Stimulated activated CD8-positive, alpha-beta memory T cell treated with anti-CD3 and anti-CD28 coated beads, Interleukin-15, amount 100 ng/mL, for 1 hour (primary cell): ENCODE measurements around the gene PRR15.
"Not testable (repeated sequence)": the region's sequence is repeated elsewhere in the genome, so short reads cannot be mapped to it uniquely, and the experiment has no call there.

Experiments
- DNase-seq: peaks from one replicate; pipeline ENCODE4 v3.0.0-alpha.2; 2020; ENCODE audit warnings: low read depth

Gene PRR15, protein sequence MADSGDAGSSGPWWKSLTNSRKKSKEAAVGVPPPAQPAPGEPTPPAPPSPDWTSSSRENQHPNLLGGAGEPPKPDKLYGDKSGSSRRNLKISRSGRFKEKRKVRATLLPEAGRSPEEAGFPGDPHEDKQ

GRCh38 chr7:29563590-29564495 lies at the start of gene PRR15:
TSS of gene PRR15 (plus strand) at chr7:29563835. CDS start at chr7:29566330, 2,495 bp downstream.
- no peak for DNase-seq

DNA sequence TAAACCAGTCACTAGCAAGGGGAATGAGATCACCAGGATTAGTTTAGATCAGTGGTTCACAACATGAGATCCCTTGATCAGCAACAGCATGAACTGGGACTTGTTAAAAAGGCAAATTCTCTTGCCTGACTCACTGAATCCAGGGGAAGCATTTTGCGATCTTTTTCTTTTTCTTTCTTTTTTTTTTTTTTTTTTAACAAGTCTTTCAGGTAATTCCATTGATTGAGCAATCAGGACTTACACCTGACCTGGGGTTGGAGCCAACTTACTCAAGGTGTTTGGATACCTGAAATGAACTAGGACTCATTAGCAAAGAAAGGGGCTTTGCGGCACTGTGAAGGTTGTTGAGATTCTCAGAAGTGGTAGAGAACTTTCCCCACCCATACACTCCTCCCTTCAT lies 47.1 kb upstream of the PRR15 start:
- no peak for DNase-seq

- DNase-seq = no peak
These were observed 45.0 kb upstream of the PRR15 start for GRCh38 chr7:29518616-29519015.

DNA sequence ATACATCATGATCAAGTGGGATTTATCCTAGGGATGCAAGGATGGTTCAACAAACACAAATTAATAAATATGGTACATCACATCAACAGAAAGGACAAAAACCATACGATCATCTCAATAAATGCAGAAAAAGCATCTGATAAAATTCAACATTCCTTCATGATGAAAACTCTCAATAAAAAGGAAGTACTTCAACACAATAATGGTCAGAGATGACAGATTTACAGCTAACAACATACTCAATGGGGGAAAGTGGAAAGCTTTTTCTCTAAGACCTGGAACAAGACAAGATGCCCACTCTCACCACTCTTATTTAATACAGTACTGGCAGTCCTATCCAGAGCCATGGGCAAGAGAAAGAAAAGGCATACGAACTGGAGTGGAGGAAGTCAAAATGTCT lies 39.9 kb upstream of the PRR15 start:
- no peak for DNase-seq

DNA sequence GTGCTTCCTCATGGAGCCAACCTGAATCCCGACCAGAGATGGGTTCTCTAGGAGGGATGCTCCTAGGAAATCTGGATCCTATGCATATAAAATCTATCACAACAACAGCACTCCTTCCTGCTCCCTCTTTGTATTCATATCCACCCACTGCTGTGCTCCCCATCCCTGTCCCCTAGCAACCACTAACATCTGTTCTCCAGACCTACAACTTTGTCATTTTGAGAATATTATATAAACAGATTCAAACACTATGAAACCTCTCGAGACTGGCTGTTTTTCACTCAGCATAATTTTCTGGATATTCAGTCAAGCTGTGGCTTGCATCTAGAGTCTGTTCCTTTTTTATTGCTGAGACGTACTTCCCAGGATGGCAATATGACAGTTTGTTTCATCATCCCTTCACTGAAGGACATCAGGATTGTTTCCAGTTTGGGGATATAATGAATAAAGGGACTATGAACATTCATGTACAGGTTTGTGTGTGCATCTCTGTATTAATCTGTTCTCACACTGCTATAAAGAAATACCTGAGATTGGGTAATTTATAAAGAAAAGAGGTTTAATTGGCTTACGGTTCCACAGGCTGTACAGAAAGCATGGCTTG lies 36.0 kb upstream of the PRR15 start:
- no peak for DNase-seq

DNA sequence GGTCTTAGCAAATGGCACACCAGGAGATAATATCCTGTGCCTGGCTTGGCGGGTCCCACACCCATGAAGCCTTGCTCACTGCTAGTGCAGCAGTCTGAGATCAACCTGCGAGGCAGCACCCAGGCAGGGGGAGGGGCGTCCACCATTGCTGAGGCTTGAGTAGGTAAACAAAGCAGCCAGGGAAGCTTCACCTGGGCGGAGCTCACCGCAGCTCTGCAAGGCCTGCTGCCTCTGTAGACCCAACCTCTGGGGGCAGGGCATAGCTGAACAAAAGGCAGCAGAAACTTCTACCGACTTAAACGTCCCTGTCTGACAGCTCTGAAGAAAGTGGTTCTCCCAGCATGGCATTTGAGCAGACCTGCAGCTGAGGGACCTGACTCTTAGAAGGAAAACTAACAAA lies 35.1 kb upstream of the PRR15 start:
- DNase-seq = not testable (repeated sequence)

DNA sequence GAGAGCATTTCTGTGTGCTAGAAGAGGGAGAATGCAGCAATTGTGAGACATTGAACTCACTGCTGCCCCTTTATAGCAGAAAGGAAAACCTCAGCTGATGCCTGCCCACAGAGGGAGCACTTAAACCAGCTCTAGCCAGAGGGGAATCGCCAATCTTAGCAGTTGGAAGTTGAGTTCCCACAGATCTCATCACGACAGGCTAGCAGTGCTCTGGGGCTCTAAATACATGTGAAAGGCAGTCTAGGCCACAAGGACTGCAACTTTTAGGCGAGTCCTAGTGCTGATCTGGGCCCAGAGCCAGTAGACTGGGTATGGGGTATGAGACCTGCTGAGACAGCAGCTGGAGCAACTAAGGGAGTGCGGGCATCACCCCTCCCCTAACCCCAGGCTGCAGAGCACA lies 25.2 kb upstream of the PRR15 start:
- no peak for DNase-seq

DNA sequence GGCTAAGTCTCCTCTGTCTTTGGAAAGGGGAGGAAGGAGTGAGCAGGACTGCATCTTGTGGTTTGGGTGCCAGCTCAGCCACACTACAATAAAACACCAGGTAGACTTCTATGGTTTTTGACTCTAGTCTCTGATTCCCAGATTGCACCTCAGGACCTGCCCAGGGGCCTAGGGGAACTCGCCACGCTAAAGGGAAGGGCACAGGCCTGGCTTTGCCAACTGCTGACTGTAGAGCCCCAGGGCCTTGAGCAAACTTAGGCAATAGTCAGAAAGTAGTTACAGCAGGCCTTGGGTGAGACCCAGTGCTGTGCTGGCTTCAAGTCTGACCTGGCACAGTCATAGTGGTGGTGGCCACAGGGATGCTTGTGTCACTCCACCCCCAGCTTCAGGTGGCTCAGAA lies 24.2 kb upstream of the PRR15 start:
- DNase-seq = no peak

DNA sequence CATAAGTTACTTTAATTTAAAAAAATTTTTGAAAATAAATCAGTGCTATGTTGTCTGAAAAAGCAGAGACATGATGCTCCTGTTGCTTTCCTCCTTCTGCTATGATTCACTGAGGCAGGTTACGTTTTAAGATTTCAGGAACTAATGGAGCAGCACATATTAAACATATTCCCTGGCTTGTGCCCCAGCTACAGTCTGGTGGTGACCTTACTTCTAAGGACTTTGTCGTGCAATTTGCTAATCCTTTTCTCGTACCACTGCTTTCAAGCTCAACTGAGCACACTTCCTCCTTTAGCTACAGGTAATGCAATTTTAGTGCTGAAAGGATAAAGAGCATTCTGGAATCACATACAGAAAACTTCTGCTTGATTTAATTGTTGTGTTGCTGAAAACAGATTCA lies 16.2 kb upstream of the PRR15 start:
- DNase-seq = no peak

DNA sequence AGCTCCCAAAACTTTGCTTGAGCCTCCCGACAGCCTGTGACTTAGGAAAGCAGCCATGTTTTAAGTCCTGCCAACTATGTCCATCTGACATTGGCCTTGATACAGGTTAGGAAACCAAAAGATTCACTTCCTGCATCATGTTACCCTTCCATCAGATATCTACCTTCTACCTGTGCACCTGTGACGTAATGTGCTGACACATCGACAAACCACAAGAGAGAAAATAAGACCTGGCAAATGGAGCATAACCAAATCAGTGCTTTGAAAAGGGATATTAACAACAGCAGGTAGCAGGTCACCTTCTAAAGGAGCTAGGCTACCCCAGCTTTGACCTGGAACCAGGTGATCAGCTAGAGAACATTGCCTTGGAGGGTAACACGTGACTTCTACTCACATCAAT lies 14.8 kb upstream of the PRR15 start:
- DNase-seq = no peak

- DNase-seq = no peak
These were observed 11.2 kb upstream of the PRR15 start for GRCh38 chr7:29552392-29552791.

DNA sequence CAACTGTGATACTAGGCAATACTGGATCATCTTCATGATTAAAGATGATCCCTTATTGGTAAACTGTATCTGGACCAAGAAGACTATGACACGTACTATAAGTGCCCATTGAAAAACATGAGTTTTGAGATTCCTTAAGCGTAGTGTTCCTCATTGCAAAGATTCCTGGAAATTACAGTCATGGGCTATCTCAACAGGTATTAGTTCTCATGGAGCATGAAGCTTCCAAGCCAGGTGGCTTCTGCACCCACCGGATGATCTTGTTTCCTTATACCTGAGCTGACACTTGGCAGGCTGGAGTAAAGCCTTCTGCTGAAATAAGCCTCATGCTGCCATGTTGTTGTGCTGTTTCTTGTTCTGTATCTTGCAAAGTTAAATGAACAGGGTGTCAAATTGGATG lies 8.6 kb upstream of the PRR15 start:
- no peak for DNase-seq

GRCh38 chr7:29556405-29557195 lies 7.0 kb upstream of the PRR15 start:
- DNase-seq = no peak

DNA sequence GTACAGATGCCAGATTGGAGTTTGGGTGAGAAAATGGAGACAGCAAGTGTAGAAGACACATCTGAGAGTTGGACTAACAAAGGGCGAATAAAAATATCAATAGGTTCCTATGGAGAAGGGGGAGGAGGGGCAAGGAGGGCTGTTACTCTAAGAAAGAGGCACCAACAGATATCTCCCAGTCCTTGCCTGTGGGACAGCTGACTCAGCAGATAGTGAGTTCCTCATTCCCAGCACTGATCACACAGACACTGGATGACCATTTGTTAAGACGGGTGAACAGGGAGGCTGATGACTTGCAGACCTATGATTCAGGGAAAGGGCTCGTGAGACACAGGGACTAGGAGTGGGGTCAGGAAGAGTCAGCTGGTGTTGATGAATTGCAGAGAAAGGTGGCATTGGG lies 5.7 kb upstream of the PRR15 start:
- DNase-seq = no peak

DNA sequence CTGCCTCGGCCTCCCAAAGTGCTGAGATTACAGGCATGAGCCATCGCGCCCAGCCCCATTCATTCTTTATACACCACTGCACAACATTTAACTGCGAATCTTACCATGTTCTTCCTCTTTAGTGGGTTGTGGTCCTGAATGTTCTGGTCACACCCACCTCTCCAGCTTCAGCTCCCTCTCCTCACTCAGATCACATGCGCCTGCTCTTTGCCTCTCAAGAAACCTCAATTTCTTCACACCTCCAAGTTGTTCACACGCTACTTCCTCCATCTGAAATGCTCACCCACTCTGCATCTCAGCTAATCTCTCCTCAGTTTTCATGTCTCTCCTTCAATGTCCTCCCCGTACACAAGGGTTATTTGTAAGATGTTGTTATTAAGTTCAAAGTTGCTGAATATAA lies 2.4 kb upstream of the PRR15 start:
- DNase-seq = no peak

GRCh38 chr7:29562307-29562706 lies 1.3 kb upstream of the PRR15 start:
- DNase-seq = no peak

- no peak for DNase-seq
These were observed 1.0 kb downstream of the PRR15 start for GRCh38 chr7:29564496-29565223.

GRCh38 chr7:29565224-29565630 lies 1.6 kb downstream of the PRR15 start:
- no peak for DNase-seq

DNA sequence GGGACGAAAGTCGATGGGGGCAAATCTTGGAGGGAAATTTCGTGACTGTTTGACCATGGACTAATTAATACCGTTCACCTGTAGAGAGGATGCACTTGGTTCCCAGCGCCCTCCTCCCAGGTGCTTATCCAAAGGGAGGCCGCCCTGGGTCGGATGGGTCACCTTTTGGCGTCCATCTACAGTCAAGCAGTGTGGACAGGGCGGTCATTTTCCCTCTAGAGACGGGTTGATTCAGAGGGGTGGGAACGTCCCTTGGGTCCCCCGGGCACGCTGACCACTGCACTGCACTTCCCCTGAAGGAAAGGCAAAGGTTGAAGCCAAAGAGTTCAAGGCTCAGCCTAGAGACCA lies 2.0 kb downstream of the PRR15 start:
- DNase-seq = no peak

DNA sequence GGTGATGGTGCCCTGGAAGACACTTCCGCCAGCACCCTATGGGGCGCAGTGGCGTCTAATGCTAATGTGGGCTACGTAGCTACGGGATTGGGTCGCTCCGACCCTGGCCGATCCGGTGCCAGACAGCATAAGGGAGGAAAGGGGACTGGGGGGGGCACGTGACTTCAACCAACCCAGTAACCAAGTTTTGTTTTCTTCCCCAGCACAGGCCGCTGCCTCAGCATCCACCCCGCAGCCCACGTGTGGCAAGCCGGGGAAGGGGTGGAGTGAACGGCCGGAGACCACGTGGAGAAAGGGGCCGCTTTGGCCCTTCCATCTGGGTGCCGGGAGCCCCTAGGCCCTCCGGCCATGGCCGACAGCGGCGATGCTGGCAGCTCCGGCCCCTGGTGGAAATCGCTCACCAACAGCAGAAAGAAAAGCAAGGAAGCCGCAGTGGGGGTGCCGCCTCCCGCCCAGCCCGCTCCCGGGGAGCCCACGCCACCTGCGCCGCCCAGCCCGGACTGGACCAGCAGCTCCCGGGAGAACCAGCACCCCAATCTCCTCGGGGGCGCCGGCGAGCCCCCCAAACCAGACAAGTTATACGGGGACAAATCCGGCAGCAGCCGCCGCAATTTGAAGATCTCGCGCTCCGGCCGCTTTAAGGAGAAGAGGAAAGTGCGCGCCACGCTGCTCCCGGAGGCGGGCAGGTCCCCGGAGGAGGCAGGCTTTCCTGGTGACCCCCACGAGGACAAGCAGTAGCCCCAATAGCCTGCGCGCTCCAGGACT lies 2.5 kb downstream of the PRR15 start:
- no peak for DNase-seq

GRCh38 chr7:29567174-29567573 lies 3.5 kb downstream of the PRR15 start:
- no peak for DNase-seq
